HL-60 (cell line): Measurements from ENCODE around the gene RNF32.

Experiments used
- GABPA ChIP-seq: IDR thresholded peaks from 2 replicates; pipeline ENCODE4 v1.6.1; 2012; ENCODE audit warnings: low read depth
- POLR2AphosphoS5 ChIP-seq: IDR thresholded peaks from 2 replicates; pipeline ENCODE4 v1.6.1; 2012; ENCODE audit warnings: low read depth
- REST ChIP-seq: IDR thresholded peaks from 2 replicates; pipeline ENCODE4 v1.6.1; 2012; ENCODE audit warnings: low read depth; ENCODE audit not compliant: insufficient replicate concordance
- TF ChIP-seq, protein P1 (sequence below): IDR thresholded peaks from one replicate; pipeline ENCODE4 v1.5.1; 2011; ENCODE audit warnings: low read length, control low read depth, inconsistent platforms; ENCODE audit not compliant: insufficient read depth

DNA sequence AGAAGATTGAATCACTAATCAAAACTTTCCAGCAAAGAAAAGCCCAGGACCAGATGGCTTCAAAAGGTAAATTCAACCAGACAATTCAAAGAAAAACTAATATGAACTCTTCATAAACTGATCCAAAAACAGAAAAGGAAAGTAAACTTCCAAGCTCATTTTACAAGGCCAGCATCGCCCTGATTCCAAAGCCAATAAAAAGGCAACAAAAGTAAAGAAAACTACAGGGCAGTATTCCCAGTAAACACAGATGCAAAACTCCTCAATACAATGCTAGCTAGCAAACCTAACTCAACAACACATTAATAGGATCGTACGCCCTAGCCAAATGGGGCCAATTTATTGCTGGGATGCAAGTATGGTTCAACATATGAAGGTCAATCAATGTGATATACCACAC lies 53.1 kb downstream of the RNF32 start:
- TF ChIP-seq GABPA (no peak), REST (no peak), POLR2AphosphoS5 (no peak)
- TF ChIP-seq, protein P1, sequence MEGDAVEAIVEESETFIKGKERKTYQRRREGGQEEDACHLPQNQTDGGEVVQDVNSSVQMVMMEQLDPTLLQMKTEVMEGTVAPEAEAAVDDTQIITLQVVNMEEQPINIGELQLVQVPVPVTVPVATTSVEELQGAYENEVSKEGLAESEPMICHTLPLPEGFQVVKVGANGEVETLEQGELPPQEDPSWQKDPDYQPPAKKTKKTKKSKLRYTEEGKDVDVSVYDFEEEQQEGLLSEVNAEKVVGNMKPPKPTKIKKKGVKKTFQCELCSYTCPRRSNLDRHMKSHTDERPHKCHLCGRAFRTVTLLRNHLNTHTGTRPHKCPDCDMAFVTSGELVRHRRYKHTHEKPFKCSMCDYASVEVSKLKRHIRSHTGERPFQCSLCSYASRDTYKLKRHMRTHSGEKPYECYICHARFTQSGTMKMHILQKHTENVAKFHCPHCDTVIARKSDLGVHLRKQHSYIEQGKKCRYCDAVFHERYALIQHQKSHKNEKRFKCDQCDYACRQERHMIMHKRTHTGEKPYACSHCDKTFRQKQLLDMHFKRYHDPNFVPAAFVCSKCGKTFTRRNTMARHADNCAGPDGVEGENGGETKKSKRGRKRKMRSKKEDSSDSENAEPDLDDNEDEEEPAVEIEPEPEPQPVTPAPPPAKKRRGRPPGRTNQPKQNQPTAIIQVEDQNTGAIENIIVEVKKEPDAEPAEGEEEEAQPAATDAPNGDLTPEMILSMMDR: no peak
